Lung microvascular endothelial cell (primary cell): Measurements from ENCODE around the gene INO80. TPM values are rescaled to one million over a fixed set of nuclear protein-coding genes. Genes with fewer than 3 reads are reported as not detected.
"Not testable (repeated sequence)": the region's sequence is repeated elsewhere in the genome, so short reads cannot be mapped to it uniquely, and the experiment has no call there.

Experiments
- DNase-seq, 2 donors: peaks; one replicate each; pipeline versions ENCODE4 v3.0.0 to v3.0.0-alpha.2; 2010; ENCODE audit warnings: low read depth in 2 of 2
- total RNA-seq: library from RNA; depleted of rRNA; stranded (reverse); fragments of >200 nt; gene quantifications from 2 replicates; pipeline ENCODE4 v1.2.1, GENCODE V29; 2014

INO80 gene
- total RNA-seq, 1 donor from 2014 or later, result 21.4 TPM

- no peak for DNase-seq
Measured at GRCh38 chr15:40964006-40964405, 152.1 kb downstream of the INO80 start.

GRCh38 chr15:40963201-40963600, 152.9 kb downstream of the INO80 start:
- no peak for DNase-seq

- DNase-seq, result not testable (repeated sequence)
Measured at GRCh38 chr15:40962317-40962716, 153.8 kb downstream of the INO80 start.

- DNase-seq, result not testable (repeated sequence)
Measured at GRCh38 chr15:40961740-40962139, 154.3 kb downstream of the INO80 start.

- DNase-seq, result no peak
Measured at GRCh38 chr15:40960925-40961324, 155.2 kb downstream of the INO80 start.

GRCh38 chr15:40960151-40960885, 155.8 kb downstream of the INO80 start:
- DNase-seq, result no peak

- DNase-seq, result no peak
Measured at GRCh38 chr15:40959331-40960141, 156.5 kb downstream of the INO80 start.

- no peak for DNase-seq
Measured at GRCh38 chr15:40958723-40959122, 157.4 kb downstream of the INO80 start.

GRCh38 chr15:40958146-40958545, 157.9 kb downstream of the INO80 start:
- no peak for DNase-seq

GRCh38 chr15:40957581-40958051, 158.5 kb downstream of the INO80 start:
- DNase-seq, result no peak

- DNase-seq, result no peak
Measured at GRCh38 chr15:40957041-40957555, 159.0 kb downstream of the INO80 start.

- no peak for DNase-seq
Measured at GRCh38 chr15:40956541-40956982, 159.5 kb downstream of the INO80 start.

- peak in 1 of 2 donors; percentile 17 for DNase-seq
Measured at GRCh38 chr15:40955930-40956540, 160.0 kb downstream of the INO80 start.

GRCh38 chr15:40955141-40955903, 160.8 kb downstream of the INO80 start:
- DNase-seq, result no peak

- not testable (repeated sequence) for DNase-seq
Measured at GRCh38 chr15:40954158-40954848, 161.8 kb downstream of the INO80 start.

GRCh38 chr15:40953713-40954074, 162.4 kb downstream of the INO80 start:
- DNase-seq, result no peak

- peak; percentile 96 for DNase-seq
Measured at GRCh38 chr15:40952901-40953712, 163.0 kb downstream of the INO80 start, which contains the start of gene CHAC1. Gene CHAC1, plus strand, starts transcription at chr15:40953471. Its CDS starts 113 bp downstream, at chr15:40953584.

GRCh38 chr15:40952301-40952900, 163.7 kb downstream of the INO80 start:
- no peak for DNase-seq

- no peak for DNase-seq
Measured at GRCh38 chr15:40951764-40952163, 164.3 kb downstream of the INO80 start.
